Lower leg skin (tissue), 4 donors: ENCODE data around the gene ZNF726. TPM values are rescaled to one million over a fixed set of nuclear protein-coding genes. Genes with fewer than 3 reads are reported as not detected.
"Not testable (repeated sequence)": the region's sequence is repeated elsewhere in the genome, so short reads cannot be mapped to it uniquely, and the experiment has no call there.

ENCODE experiments used
- DNase-seq, 2 donors: peaks; one replicate each; pipeline ENCODE4 v3.0.0-alpha.2; 2019; ENCODE audit warnings: low spot score in 2 of 2
- H3K4me3 ChIP-seq: fragments of 200-600 bp; sonication (generic); 2 replicates; pipeline ENCODE4 v1.5.1; 2017; ENCODE audit warnings: mild to moderate bottlenecking, low read depth; ENCODE audit not compliant: poor library complexity, severe bottlenecking
- CTCF ChIP-seq, 3 donors: fragments of 450-650 bp; IDR thresholded peaks; one replicate each; pipeline ENCODE4 v1.5.1; 2016; ENCODE audit warnings: antibody characterized with exemption in 3 of 3, mild to moderate bottlenecking in 3 of 3, moderate library complexity in 2 of 3
- POLR2A ChIP-seq, 2 donors: fragments of 450-650 bp; IDR thresholded peaks; one replicate each; pipeline ENCODE4 v1.6.1; 2016 to 2017; ENCODE audit warnings: antibody characterized with exemption in 2 of 2, mild to moderate bottlenecking in 1 of 2, moderate library complexity in 1 of 2
- WGBS, 2 donors: methylation state at CpG; one replicate each; pipeline ENCODE4 v1.1.5; 2018; 5-methylcytosine and 5-hydroxymethylcytosine counted together
- intact Hi-C: fragments of 100-400 bp; cut with DNase I; formaldehyde crosslinking; loops from one replicate; pipeline ENCODE4 v1.15.0; 2023; ENCODE audit warnings: low total_unique reads
- total RNA-seq, 4 donors: library from RNA; depleted of rRNA; stranded (reverse); fragments of >200 nt; gene quantifications; one replicate each; pipeline ENCODE4 v1.1.0, GENCODE V29; 2016

The ZNF726 gene
- total RNA-seq, 4 donors from 2014 or later, result 1.5 to 12.8 (median 5.6) TPM

- no peak for DNase-seq
- intact Hi-C loops, result no loop called here
Observed at GRCh38 chr19:23949611-23950010, 34.9 kb downstream of the ZNF726 start.

GRCh38 chr19:23956051-23956450, 41.4 kb downstream of the ZNF726 start:
- DNase-seq, result no peak
- H3K4me3 ChIP-seq, result no peak overlapping the region
- TF ChIP-seq POLR2A (IDR thresholded peaks at IDR 0.05) (no peak), CTCF (IDR thresholded peaks at IDR 0.05) (no peak)
- intact Hi-C loops, result no loop called here
- 87 to 88% methylated on average over 5 of the region's 5 CpGs for WGBS, 2 donors

More at GRCh38 chr19:23949611-23950010, 34.9 kb downstream of the ZNF726 start:
- H3K4me3 ChIP-seq, result no peak overlapping the region
- WGBS, 2 donors, result 67 to 80% methylated on average over 2 of the region's 2 CpGs
- TF ChIP-seq POLR2A (IDR thresholded peaks at IDR 0.05), result no peak

- TF ChIP-seq CTCF (IDR thresholded peaks at IDR 0.05), result no peak
- TF ChIP-seq POLR2A (IDR thresholded peaks at IDR 0.05), result no peak
- intact Hi-C loops, result no loop called here
- 76 to 82% methylated on average over 15 of the region's 15 CpGs for WGBS, 2 donors
- no peak overlapping the region for H3K4me3 ChIP-seq
- no peak for DNase-seq
Observed at GRCh38 chr19:23957660-23958281, 43.1 kb downstream of the ZNF726 start.

- DNase-seq, H3K4me3 ChIP-seq, intact Hi-C loops: not testable (repeated sequence)
- 91 to 94% methylated on average over 19 to 20 of the region's 20 CpGs for WGBS, 2 donors
Observed at GRCh38 chr19:23963396-23963795, 48.7 kb downstream of the ZNF726 start.

GRCh38 chr19:23963881-23964280, 49.2 kb downstream of the ZNF726 start:
- DNase-seq, H3K4me3 ChIP-seq, intact Hi-C loops: not testable (repeated sequence)
- 94 to 100% methylated on average over 6 to 10 of the region's 25 CpGs for WGBS, 2 donors

GRCh38 chr19:23964334-23964733, 49.6 kb downstream of the ZNF726 start:
- DNase-seq, intact Hi-C loops, H3K4me3 ChIP-seq: not testable (repeated sequence)
- WGBS, 2 donors, result 89 to 91% methylated on average over 10 to 12 of the region's 26 CpGs

- no peak for TF ChIP-seq POLR2A (IDR thresholded peaks at IDR 0.05)
- no peak for TF ChIP-seq CTCF (IDR thresholded peaks at IDR 0.05)
- WGBS, 2 donors, result 67 to 73% methylated on average over 2 of the region's 2 CpGs
- no peak overlapping the region for H3K4me3 ChIP-seq
- intact Hi-C loops, result loop anchor here (5.0 kb wide), 1 partner anchor 97 kb away; no protein-coding TSS in a partner anchor
- DNase-seq, result no peak
Observed at GRCh38 chr19:23969630-23970029, 54.9 kb downstream of the ZNF726 start.

- no peak for TF ChIP-seq POLR2A (IDR thresholded peaks at IDR 0.05)
- TF ChIP-seq CTCF (IDR thresholded peaks at IDR 0.05), result no peak
- DNase-seq, result no peak
- no peak overlapping the region for H3K4me3 ChIP-seq
- intact Hi-C loops, result no loop called here
- 1 to 2% methylated on average over 21 to 32 of the region's 32 CpGs for WGBS, 2 donors
Observed at GRCh38 chr19:23971598-23971997, 56.9 kb downstream of the ZNF726 start.
